GM12801 (cell line): ENCODE data around the gene GPATCH4.

ENCODE experiments used
- CTCF ChIP-seq: IDR thresholded peaks from one replicate; pipeline ENCODE4 v1.5.1; 2011; ENCODE audit warnings: control low read depth; ENCODE audit not compliant: insufficient read length; ENCODE audit errors: extremely low read depth

The GPATCH4 gene

GRCh38 chr1:156598731-156599432 is 2.4 kb downstream of the GPATCH4 start:
- TF ChIP-seq CTCF = no peak

- no peak for TF ChIP-seq CTCF
These were observed 3.2 kb downstream of the GPATCH4 start for GRCh38 chr1:156598125-156598524.

DNA sequence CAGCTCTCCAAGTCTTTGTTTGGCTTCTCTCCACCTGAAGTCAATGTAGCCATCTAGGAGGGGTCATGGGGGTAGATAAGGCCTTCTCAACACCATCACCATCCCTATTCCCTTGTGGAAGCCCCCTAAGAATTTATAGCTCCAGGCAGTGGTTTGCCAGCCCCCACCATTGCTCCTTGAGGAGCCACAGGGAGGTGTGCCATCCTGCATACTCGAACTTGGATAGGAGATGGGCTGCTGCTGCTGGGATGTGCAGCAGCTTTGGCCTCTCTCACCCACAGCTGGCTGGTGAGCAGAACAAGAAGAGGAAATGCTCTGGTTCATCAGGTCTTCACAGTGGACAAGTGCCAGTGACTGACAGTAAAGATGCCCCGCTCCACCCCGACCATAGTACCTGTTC is 4.9 kb downstream of the GPATCH4 start:
- TF ChIP-seq CTCF = no peak

GRCh38 chr1:156595016-156595415 is 6.3 kb downstream of the GPATCH4 start:
- TF ChIP-seq CTCF = no peak

DNA sequence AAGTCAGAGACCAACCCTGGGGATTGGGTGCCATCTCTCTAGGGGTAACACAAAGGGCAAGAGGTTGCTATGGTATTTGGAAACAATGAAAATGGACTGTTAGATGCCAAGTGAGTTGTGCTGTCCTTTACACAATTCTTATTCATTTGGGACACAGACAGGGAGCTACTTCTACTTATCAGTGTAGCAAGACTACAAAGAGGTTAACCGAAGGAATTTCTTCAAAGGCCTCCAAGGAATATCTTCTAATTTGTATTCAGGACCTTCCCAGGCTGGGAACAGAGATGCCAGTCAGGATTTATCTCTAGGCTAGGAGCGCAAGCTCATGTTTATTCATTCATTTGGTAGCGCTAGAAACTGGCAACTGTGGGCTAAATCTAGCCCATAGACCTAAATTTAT is 7.1 kb downstream of the GPATCH4 start:
- no peak for TF ChIP-seq CTCF

GRCh38 chr1:156593661-156593989 is 7.7 kb downstream of the GPATCH4 start:
- TF ChIP-seq CTCF = no peak

DNA sequence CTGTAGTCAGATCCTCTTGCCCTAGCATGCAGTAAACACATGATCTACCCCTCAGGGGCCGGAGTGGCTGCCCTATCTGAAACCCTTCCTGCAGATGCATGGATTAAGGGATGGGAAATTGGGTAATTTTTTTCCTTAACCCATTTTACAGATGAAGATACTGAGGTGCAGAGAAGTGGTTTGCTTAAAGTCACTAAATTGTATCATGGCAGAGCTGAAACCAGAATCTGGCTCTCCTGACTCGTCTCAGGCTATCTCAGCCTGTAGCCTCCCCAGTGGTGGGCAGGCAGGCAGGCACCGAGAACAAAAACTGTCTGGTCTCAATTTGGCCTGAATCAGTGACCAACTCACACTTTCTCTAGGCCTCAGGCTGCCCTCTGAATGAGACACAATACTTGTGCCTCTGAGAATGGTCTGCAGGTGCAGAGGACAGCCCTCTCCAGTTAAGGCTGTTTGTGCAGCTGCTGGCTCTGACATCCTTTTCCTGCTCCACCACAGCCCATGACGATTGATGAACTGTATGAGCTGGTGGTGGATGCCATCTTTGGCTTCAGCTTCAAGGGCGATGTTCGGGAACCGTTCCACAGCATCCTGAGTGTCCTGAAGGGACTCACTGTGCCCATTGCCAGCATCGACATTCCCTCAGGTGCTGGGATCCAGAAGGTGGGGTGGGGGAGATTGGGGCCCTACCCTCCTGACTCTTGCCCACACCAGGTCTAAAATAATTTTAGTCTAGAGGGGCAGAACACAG is 8.2 kb downstream of the GPATCH4 start:
- TF ChIP-seq CTCF = no peak
